Stimulated activated effector memory CD8-positive, alpha-beta T cell treated with anti-CD3 and anti-CD28 coated beads, Interleukin-12 subunit alpha, Interleukin-12 subunit beta, amount 100 ng/mL, for 72 hours (primary cell): ENCODE results near the gene COPZ2.
"Not testable (repeated sequence)": the region's sequence is repeated elsewhere in the genome, so short reads cannot be mapped to it uniquely, and the experiment has no call there.

Source experiments
- ATAC-seq: fragments of 150-1000 bp; cut with Tn5 transposase; 2 replicates; pipeline ENCODE4 v1.10.0; 2021
- DNase-seq, 2 donors: peaks; one replicate each; pipeline ENCODE4 v3.0.0; 2021 to 2022; ENCODE audit warnings: low spot score in 2 of 2
- H3K27ac Mint-ChIP-seq: one replicate; pipeline ENCODE4 v1.8.0; 2022; ENCODE audit warnings: mild to moderate bottlenecking, mixed read lengths
- H3K36me3 Mint-ChIP-seq: one replicate; pipeline ENCODE4 v1.8.0; 2022; ENCODE audit warnings: mild to moderate bottlenecking, mixed read lengths
- H3K4me1 Mint-ChIP-seq: one replicate; pipeline ENCODE4 v1.8.0; 2022; ENCODE audit warnings: mixed read lengths
- H3K4me3 Mint-ChIP-seq: one replicate; pipeline ENCODE4 v1.8.0; 2022; ENCODE audit warnings: mild to moderate bottlenecking, mixed read lengths
- H3K9me3 Mint-ChIP-seq: one replicate; pipeline ENCODE4 v1.8.0; 2022; ENCODE audit warnings: mixed read lengths

COPZ2 gene

DNA sequence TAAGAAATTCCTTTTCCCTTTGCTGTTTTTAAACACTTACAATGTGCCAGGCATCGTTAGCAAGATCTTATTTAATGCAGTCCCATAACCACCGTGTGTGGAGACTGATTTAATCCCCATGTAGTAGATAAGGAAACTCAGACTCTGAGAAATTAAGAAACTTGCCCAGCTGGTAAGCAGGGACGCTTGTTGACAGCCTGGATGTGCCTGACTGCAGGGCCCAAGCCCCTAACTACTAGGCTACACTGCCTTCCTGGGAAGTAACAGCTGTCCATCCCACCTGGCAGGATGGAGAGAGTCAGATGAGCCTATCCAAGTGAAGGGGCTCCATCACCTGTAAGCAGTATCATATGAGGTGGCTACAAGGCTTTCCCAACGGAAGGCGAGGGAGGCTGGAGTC lies 43.6 kb downstream of the COPZ2 start:
- Mint-ChIP-seq H3K9me3 (no peaks in the 10 kb centered on the region), H3K36me3 (no peaks in the 10 kb centered on the region), H3K4me1 (peaks cover 11% of the 10 kb centered on the region), H3K4me3 (no peak overlapping the region), H3K27ac (no peak overlapping the region)
- ATAC-seq: no peak
- DNase-seq: no peak

DNA sequence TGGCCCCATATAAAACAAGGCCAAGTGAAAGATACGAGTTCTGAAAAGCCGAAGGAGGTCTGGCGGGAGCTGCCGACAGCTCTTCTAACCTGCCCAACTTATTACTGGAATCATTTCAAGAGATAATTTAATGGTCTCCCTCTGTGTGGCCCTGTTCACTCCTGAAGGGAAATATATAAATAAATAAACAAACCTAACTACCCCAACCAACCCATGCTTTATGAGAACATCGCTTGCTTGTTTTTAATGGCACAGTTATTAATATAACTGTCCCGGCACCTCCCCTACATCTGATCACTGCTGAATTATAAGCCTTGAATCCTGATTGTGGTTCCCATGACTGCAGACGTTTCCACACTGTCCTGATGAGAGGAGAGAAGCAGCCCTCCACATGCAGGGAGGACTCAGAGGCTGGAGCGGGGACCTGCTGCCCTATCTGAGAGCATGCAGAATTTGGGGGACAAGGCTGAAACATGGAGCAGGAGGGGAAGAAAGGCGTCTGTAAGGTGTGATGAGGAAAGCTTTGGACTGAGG lies 44.5 kb downstream of the COPZ2 start:
- ATAC-seq (no peak), DNase-seq (no peak)
- Mint-ChIP-seq H3K36me3 (no peaks in the 10 kb centered on the region), H3K4me3 (no peak overlapping the region), H3K9me3 (no peaks in the 10 kb centered on the region), H3K4me1 (peaks cover 16% of the 10 kb centered on the region), H3K27ac (no peak overlapping the region)

DNA sequence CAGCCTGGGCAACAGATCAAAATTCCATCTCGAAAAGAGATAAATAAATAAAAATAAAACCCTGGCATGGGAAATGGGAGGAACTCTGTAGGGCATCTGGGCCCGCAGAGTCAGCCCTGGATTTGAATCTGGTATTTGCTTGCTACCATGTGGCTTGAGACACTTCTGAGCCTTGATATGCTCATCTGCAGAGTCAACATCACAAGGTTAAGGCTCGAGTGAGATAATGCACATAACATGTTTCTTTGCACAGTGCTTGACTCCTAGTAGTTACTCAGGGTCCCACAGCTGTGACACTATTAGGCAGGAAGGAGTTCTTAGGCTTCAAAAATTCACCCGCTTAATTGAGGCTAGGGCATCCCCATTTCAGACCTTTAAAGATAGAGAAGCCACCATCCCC lies 45.4 kb downstream of the COPZ2 start:
- H3K9me3 Mint-ChIP-seq: no peaks in the 10 kb centered on the region
- no peak overlapping the region for H3K27ac Mint-ChIP-seq
- no peaks in the 10 kb centered on the region for H3K36me3 Mint-ChIP-seq
- H3K4me3 Mint-ChIP-seq: no peak overlapping the region
- ATAC-seq (no peak), DNase-seq (no peak)
- peaks cover 16% of the 10 kb centered on the region for H3K4me1 Mint-ChIP-seq

DNA sequence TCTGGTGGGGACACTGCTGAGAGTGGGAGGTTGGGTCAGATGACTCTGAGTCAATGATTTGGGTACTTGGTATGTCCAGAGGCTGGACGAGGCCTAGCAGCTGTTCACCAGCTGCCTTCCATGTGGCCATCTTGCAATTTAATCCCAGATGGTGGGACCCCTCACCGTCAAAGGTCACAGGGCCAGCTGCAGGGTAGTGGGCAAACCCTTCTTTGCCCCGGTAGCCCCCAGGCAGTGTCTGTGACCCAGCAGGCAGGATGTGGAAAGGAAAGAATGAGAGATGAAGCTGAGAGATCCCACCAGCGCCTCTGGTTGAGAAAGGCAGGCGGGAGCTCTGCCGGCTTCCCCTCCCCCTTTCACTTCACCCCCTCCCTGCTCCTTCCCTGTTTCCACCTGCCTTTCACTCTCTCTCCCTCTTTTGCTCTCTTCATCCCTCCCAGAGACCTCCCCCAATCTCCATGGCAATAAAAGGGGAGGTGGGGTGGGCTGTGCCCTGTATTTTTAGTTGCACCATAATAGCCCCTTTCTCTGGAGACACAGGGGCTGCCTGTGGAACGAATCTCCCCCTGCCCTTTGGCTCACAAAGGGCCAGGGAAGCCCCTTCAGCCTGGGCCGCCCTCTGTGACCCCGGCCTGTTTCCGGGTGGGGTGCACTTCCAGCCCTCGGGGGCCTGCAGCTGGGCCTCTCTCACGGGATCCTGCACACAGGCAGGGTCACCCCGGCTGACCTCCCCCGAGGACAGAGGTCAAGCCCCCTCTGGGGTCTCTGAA lies 46.5 kb downstream of the COPZ2 start:
- Mint-ChIP-seq H3K36me3 (no peaks in the 10 kb centered on the region), H3K27ac (no peak overlapping the region), H3K9me3 (no peaks in the 10 kb centered on the region), H3K4me1 (peaks cover 16% of the 10 kb centered on the region), H3K4me3 (no peak overlapping the region)
- ATAC-seq (no peak), DNase-seq (no peak)

DNA sequence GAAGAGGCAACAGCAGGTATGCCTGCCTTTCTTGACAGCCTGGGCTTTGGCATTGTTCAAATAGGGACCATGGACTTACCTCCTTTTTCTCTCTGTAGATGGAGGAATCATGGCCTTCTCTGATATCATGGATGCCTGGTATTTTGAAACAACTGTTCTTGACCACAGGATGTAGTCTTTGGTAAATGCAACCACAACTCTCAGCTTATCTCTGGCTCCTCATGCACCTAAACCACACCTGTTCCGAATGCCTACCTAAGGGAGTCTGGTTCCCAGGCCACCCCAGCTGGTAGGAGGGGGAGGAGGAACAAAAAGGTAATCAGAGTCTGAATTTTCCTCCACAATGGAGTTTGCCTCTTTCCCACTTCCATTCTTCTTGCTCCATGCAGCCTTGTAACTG lies 47.9 kb downstream of the COPZ2 start:
- Mint-ChIP-seq H3K27ac (no peak overlapping the region), H3K4me3 (no peak overlapping the region), H3K9me3 (no peaks in the 10 kb centered on the region), H3K36me3 (peaks cover 5% of the 10 kb centered on the region), H3K4me1 (peaks cover 16% of the 10 kb centered on the region)
- DNase-seq (no peak), ATAC-seq (no peak)

DNA sequence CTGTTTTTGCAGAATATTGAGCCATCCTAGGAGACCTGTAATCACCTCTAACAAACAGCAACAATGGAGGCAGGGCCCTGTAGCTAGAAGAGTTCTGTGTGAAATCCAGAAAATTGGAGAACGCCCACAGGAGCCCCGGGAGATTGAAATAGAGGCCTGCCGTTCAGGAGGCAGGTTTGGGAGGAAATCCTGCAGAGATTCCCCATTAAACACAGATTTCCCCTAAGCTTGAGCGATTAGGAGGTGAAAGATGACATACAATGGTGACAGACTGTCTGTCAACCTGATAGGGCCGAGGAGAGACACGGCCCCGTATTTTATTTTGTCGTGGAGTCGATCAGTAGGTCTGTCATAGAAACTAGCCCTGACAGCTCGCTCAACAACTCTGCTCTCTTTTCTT lies 48.4 kb downstream of the COPZ2 start:
- H3K4me3 Mint-ChIP-seq: no peak overlapping the region
- H3K4me1 Mint-ChIP-seq: peaks cover 16% of the 10 kb centered on the region
- H3K9me3 Mint-ChIP-seq: no peaks in the 10 kb centered on the region
- no peak for DNase-seq
- no peak overlapping the region for H3K27ac Mint-ChIP-seq
- ATAC-seq: no peak
- peaks cover 10% of the 10 kb centered on the region for H3K36me3 Mint-ChIP-seq

DNA sequence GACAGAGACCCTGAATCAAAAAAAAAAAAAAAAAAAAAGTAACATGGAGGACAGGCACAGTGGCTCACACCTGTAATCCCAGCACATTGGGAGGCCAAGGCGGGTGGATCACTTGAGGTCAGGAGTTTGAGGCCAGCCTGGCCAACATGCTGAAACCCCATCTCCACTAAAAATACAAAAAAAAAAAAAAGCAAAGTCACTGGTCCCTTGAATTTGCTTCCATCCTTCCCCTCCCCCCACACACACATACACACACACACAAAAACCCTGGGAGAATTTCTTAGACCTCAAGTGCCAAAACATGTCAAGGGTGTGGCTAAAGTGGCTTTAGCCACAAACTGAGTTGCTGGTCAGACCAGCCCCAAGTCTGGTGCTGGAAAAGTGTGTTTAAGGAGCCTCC lies 49.2 kb downstream of the COPZ2 start:
- H3K4me3 Mint-ChIP-seq, H3K9me3 Mint-ChIP-seq, H3K27ac Mint-ChIP-seq, DNase-seq, ATAC-seq: not testable (repeated sequence)
- Mint-ChIP-seq H3K36me3 (peaks cover 17% of the 10 kb centered on the region), H3K4me1 (peaks cover 16% of the 10 kb centered on the region)

DNA sequence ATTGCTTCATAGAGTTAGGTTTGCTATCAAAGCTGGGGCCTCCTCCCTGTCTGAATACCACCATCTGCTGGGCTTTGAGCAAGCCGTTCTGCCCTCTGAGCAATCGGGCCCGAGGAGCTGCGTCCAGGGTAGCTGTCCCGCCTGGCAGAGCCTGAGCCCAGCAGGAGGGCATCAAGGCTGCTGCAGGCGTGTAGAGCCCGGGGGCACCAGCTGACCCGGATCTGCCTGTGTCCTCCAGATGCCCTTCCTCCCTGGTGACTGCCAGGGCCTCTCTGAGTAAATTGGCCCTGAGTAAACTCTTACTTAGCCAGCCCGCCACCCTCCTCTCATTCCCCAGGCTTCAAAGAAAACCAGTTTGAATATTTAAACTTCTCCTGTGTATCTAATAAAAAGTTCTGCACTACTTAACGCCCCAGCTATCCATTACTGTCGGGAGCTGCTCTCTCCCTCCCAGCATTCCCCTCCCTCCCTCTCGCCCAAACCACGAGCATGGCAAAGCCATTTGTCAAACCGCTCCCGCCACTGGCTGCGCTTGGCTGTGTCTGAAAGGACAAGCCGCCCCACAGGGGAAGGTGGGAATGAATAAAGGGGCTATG lies 50.3 kb downstream of the COPZ2 start:
- no peak for DNase-seq
- peaks cover 24% of the 10 kb centered on the region for H3K4me1 Mint-ChIP-seq
- H3K9me3 Mint-ChIP-seq: no peaks in the 10 kb centered on the region
- ATAC-seq: no peak
- H3K36me3 Mint-ChIP-seq: peaks cover 28% of the 10 kb centered on the region
- no peak overlapping the region for H3K4me3 Mint-ChIP-seq
- H3K27ac Mint-ChIP-seq: no peak overlapping the region

DNA sequence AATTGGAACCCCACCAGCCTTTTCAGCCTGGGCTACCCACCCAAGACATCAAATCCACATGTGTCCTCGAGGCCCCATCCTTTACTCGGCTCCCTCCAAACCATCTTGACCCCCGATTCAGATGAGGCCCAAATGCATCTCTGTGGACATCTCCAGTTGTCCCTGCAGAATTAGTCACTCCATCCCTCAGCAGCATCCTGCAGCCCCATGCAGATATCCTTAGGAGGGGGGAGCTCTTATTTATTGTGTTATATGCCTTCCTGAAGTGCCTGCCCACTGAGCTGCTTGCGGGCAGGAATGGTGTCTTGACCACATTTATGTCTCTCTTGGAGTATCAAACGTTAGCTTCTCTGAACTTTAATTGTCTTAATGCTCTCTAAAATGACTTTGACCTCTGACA lies 51.1 kb downstream of the COPZ2 start:
- Mint-ChIP-seq H3K9me3 (no peaks in the 10 kb centered on the region), H3K36me3 (peaks cover 37% of the 10 kb centered on the region), H3K4me3 (no peak overlapping the region), H3K27ac (no peak overlapping the region), H3K4me1 (peaks cover 31% of the 10 kb centered on the region)
- ATAC-seq: no peak
- DNase-seq: no peak

DNA sequence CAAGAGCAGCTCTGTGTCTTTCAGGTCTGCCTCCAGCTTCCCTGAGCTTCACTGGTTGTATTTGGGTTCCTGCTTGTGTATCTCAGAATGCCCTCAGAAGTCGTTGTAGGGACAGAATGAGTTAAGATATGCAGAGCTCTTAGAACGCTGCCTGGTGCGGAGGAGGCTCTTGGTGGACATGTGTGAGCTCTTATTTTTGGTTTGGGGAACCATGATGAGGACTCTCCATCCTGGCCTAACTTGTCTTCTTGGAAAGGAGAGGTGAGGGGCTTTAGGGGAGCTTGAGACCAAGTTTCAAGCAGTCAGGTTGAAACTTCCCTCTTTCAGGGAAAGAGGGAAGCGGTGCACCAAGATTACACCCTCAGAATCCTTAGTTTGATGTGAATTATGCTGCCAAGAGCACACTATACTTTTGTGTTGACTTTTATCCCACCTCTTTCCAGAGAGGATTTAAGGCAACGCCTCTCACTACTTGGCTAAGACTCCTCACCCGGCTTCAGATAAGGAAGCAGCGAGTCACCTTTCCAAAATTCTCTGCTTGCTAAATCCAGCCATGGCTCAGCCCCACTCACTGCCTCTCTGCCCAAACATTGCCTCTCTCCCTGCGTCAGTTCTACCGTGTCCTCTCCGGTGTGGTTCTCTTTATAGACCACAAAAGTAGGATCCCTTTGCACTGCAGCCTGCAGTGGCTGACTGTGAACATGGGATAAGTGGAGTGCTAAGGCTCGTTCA lies 53.9 kb downstream of the COPZ2 start:
- ATAC-seq: no peak
- H3K9me3 Mint-ChIP-seq: no peaks in the 10 kb centered on the region
- H3K27ac Mint-ChIP-seq: no peak overlapping the region
- H3K36me3 Mint-ChIP-seq: peaks cover 64% of the 10 kb centered on the region
- no peak for DNase-seq
- H3K4me3 Mint-ChIP-seq: no peak overlapping the region
- H3K4me1 Mint-ChIP-seq: peaks cover 35% of the 10 kb centered on the region

DNA sequence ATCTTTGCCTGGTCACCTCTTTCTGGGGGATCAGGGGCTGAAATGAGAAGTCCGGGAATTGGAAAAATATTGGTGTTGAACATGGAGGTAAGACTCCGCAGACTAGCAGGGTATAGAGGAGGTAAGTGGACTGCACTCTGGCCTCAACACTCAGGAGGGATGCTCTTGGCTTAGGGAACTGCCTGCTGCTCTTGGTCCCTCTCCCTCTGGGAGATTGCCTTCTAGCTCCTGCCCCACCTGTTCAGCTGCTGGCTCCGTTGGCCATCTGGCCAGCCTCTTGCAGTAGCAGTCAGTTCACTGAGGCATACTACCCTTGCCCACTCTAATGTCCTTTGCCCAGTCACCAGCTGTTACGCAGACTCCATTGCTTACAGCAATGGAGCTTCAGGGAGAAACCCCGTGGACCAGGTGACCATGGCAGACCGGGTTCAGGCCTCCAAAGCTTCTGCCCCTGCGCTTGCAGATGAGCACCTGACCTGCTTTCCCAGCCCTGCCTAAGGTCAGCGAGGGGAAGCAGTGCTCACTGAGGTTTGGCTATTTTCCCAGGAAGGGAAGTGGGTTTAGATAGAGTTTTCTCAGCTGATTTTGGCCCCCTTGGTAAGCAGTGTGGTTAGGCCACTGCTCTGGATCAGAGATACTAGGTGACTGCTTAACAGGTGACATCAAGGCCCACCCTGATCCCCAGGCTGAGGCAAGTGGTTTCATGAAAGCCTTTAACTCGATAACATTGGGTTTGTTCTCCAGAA lies 54.8 kb downstream of the COPZ2 start:
- ATAC-seq (no peak), DNase-seq (no peak)
- H3K4me1 Mint-ChIP-seq: peaks cover 33% of the 10 kb centered on the region
- no peak overlapping the region for H3K4me3 Mint-ChIP-seq
- H3K27ac Mint-ChIP-seq: no peak overlapping the region
- peaks cover 72% of the 10 kb centered on the region for H3K36me3 Mint-ChIP-seq
- no peaks in the 10 kb centered on the region for H3K9me3 Mint-ChIP-seq

DNA sequence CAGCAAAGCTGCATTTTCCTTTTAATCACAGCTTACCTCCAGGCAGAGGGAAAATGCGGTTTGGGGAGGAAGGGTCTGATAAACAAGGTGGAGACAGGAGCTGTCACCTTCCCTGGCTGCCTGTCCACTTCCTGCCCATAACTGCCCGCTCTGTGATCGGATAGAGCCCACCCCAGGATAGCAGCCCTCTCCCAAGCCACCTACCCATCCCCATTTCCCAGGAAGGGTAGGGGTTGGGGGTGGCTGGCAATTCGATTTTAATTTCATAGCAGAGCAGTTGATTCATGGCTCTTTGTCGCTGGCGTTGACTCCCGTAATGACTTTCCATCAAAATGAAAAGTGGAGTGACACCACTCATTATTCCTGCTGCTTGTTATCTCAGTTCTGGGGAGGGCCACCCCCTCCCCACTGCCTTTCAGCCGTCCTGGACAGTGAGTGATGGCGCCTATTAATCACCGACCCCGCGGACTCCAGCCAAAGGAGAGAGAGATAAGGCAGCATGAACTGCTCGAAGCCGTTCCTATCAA lies 55.4 kb downstream of the COPZ2 start:
- no peaks in the 10 kb centered on the region for H3K9me3 Mint-ChIP-seq
- H3K4me3 Mint-ChIP-seq: no peak overlapping the region
- no peak for ATAC-seq
- no peak for DNase-seq
- no peak overlapping the region for H3K27ac Mint-ChIP-seq
- peaks cover 33% of the 10 kb centered on the region for H3K4me1 Mint-ChIP-seq
- peaks cover 79% of the 10 kb centered on the region for H3K36me3 Mint-ChIP-seq

DNA sequence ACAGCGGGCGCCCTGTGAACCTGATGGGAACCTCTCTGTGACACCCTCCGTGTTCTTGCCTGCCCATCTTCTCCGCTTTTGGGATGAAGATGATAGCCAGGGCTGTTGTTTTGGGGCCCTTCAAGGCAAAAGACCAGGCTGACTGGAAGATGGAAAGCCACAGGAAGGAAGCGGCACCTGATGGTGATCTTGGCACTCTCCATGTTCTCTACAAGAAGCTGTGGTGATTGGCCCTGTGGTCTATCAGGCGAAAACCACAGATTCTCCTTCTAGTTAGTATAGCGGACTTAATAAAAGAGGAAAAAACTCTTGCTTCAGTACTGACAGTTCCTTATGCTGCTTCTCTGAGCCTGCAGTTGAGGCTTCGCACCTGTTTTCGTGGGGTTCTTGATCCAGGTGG lies 56.1 kb downstream of the COPZ2 start:
- H3K9me3 Mint-ChIP-seq: no peaks in the 10 kb centered on the region
- no peak for DNase-seq
- peak; percentile 38 for ATAC-seq
- H3K4me1 Mint-ChIP-seq: peaks cover 33% of the 10 kb centered on the region
- no peak overlapping the region for H3K4me3 Mint-ChIP-seq
- H3K36me3 Mint-ChIP-seq: peaks cover 86% of the 10 kb centered on the region
- peak overlapping the region; percentile 56 for H3K27ac Mint-ChIP-seq

DNA sequence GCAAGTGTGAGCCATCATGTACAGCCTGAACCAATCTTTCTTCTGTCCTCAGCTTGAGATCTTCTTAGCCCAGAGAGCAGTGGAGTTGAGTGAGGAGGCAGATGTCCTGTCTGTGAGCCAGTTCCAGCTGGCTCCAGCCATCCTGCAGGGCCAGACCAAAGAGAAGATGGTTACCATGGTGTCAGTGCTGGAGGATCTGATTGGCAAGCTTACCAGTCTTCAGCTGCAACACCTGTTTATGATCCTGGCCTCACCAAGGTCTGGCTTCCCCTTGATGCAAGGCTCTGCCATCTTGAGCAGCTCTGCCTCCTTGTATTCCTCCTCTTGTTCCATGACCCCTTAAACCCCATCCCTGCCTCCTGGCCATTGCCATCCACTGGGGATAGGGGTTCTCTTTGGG lies 57.1 kb downstream of the COPZ2 start:
- Mint-ChIP-seq H3K36me3 (peaks cover 95% of the 10 kb centered on the region), H3K4me3 (no peak overlapping the region), H3K27ac (peak overlapping the region; percentile 56), H3K9me3 (no peaks in the 10 kb centered on the region), H3K4me1 (peaks cover 33% of the 10 kb centered on the region)
- DNase-seq: no peak
- ATAC-seq: no peak

DNA sequence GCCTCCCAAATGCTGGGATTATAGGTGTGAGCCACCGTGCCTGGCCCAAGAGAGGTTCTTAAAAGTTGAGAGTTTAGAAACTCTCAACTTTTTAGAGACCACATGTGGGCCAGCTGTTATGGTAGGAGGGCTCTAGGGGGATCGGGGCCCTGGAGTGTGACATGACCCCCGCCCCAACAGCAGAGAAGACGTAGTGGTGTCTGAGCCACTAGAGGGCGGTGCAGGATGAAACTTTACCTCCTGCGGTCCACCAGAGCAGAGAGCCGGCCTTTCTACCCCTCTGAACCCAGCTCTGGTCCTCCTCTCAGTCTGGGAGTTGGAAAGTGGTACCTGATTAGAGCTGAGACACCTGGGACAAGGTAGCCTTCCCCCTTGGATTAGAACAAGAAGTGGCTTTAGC lies 59.3 kb downstream of the COPZ2 start:
- Mint-ChIP-seq H3K9me3 (no peaks in the 10 kb centered on the region), H3K27ac (no peak overlapping the region), H3K4me3 (no peak overlapping the region), H3K4me1 (peaks cover 33% of the 10 kb centered on the region), H3K36me3 (peaks cover 97% of the 10 kb centered on the region)
- DNase-seq (peak; percentile 16 to 74), ATAC-seq (peak; percentile 66)
